ENCODE results near the gene ZBTB11.
"Not testable (repeated sequence)": the region's sequence is repeated elsewhere in the genome, so short reads cannot be mapped to it uniquely, and the experiment has no call there.

Gene ZBTB11

GRCh38 chr3:101689286-101689685 is 12.4 kb upstream of the ZBTB11 start:
- no peak for DNase-seq

- DNase-seq = no peak
These were observed 10.4 kb upstream of the ZBTB11 start for GRCh38 chr3:101687142-101687931.

- no peak for DNase-seq
These were observed 9.0 kb upstream of the ZBTB11 start for GRCh38 chr3:101685870-101686307.

GRCh38 chr3:101685050-101685400 is 8.1 kb upstream of the ZBTB11 start:
- no peak for DNase-seq

- DNase-seq = no peak
These were observed 3.5 kb upstream of the ZBTB11 start for GRCh38 chr3:101680466-101680865.

- DNase-seq = not testable (repeated sequence)
These were observed 1.9 kb upstream of the ZBTB11 start for GRCh38 chr3:101678837-101679236.

- no peak for DNase-seq
These were observed 729 bp upstream of the ZBTB11 start for GRCh38 chr3:101677436-101678286.

- peak; percentile 97 for DNase-seq
These were observed 642 bp downstream of the ZBTB11 start for GRCh38 chr3:101676216-101676764.

- DNase-seq = no peak
These were observed 1.2 kb downstream of the ZBTB11 start for GRCh38 chr3:101675709-101676215.

GRCh38 chr3:101674518-101674917 is 2.4 kb downstream of the ZBTB11 start:
- DNase-seq = no peak

GRCh38 chr3:101673953-101674352 is 3.0 kb downstream of the ZBTB11 start:
- no peak for DNase-seq

- no peak for DNase-seq
These were observed 5.9 kb downstream of the ZBTB11 start for GRCh38 chr3:101671014-101671413.

- no peak for DNase-seq
These were observed 9.1 kb downstream of the ZBTB11 start for GRCh38 chr3:101667844-101668243.

GRCh38 chr3:101667331-101667730 is 9.6 kb downstream of the ZBTB11 start:
- DNase-seq = no peak

GRCh38 chr3:101665851-101666250 is 11.1 kb downstream of the ZBTB11 start:
- no peak for DNase-seq

- DNase-seq = no peak
These were observed 11.6 kb downstream of the ZBTB11 start for GRCh38 chr3:101665357-101665756.

- no peak for DNase-seq
These were observed 16.2 kb downstream of the ZBTB11 start for GRCh38 chr3:101660714-101661113.

- no peak for DNase-seq
These were observed 20.3 kb downstream of the ZBTB11 start for GRCh38 chr3:101656651-101657050.

GRCh38 chr3:101646726-101647125 is 30.2 kb downstream of the ZBTB11 start:
- DNase-seq = no peak

- peak; percentile 55 for DNase-seq
These were observed 32.9 kb downstream of the ZBTB11 start for GRCh38 chr3:101643861-101644613.

- no peak for DNase-seq
These were observed 33.7 kb downstream of the ZBTB11 start for GRCh38 chr3:101643009-101643844.

GRCh38 chr3:101642441-101642840 is 34.5 kb downstream of the ZBTB11 start:
- DNase-seq = no peak

Data from activated CD4-positive, alpha-beta T cell treated with anti-CD3 and anti-CD28 coated beads for 48 hours (primary cell).